Loucy (cell line): ENCODE results near the gene NPHP4.

Experiments
- H2AFZ ChIP-seq: fragments of 200-600 bp; sonication (generic); 2 replicates; pipeline ENCODE4 v1.6.0; 2016; ENCODE audit warnings: antibody characterized with exemption, mild to moderate bottlenecking, low read length, moderate library complexity
- H3F3A ChIP-seq: fragments of 200-600 bp; 2 replicates; pipeline ENCODE4 v1.6.0; 2016; ENCODE audit warnings: antibody characterized with exemption, low read depth, mild to moderate bottlenecking
- H3K27me3 ChIP-seq: fragments of 200-600 bp; sonication (generic); 2 replicates; pipeline ENCODE4 v1.6.1; 2014; ENCODE audit warnings: low read length, mild to moderate bottlenecking; ENCODE audit not compliant: insufficient read depth, poor library complexity, severe bottlenecking
- H3K36me3 ChIP-seq: fragments of 200-600 bp; sonication (generic); 2 replicates; pipeline ENCODE4 v1.6.1; 2016; ENCODE audit warnings: low read length; ENCODE audit not compliant: insufficient read depth
- H3K4me1 ChIP-seq: fragments of 200-600 bp; sonication (generic); 2 replicates; pipeline ENCODE4 v1.5.1; 2014; ENCODE audit warnings: low read length, mild to moderate bottlenecking; ENCODE audit not compliant: insufficient read depth, poor library complexity, severe bottlenecking
- H3K4me2 ChIP-seq: fragments of 200-600 bp; sonication (generic); 2 replicates; pipeline ENCODE4 v1.6.0; 2014; ENCODE audit warnings: antibody characterized with exemption, low read length, low read depth, mild to moderate bottlenecking; ENCODE audit not compliant: poor library complexity, severe bottlenecking
- H3K4me3 ChIP-seq: fragments of 200-600 bp; sonication (generic); 2 replicates; pipeline ENCODE4 v1.5.1; 2014; ENCODE audit warnings: low read length, mild to moderate bottlenecking, mixed read lengths; ENCODE audit not compliant: poor library complexity, severe bottlenecking
- H3K79me2 ChIP-seq: fragments of 200-600 bp; sonication (generic); 2 replicates; pipeline ENCODE4 v1.6.1; 2014; ENCODE audit warnings: low read length; ENCODE audit not compliant: insufficient read depth
- H3K9ac ChIP-seq: fragments of 200-600 bp; sonication (generic); 2 replicates; pipeline ENCODE4 v1.6.0; 2014; ENCODE audit warnings: mild to moderate bottlenecking, low read depth, low read length, moderate library complexity; ENCODE audit not compliant: poor library complexity, severe bottlenecking
- H3K9me2 ChIP-seq: fragments of 200-600 bp; sonication (generic); replicated peaks from 2 replicates; pipeline ENCODE4 v1.6.1; 2016; ENCODE audit warnings: low read depth, low read length, mixed read lengths
- H3K9me3 ChIP-seq: fragments of 200-600 bp; sonication (generic); 2 replicates; pipeline ENCODE4 v1.6.1; 2014; ENCODE audit warnings: mild to moderate bottlenecking, antibody characterized with exemption, low read length, low read depth; ENCODE audit not compliant: insufficient read depth
- H4K20me1 ChIP-seq: fragments of 200-600 bp; sonication (generic); 2 replicates; pipeline ENCODE4 v1.6.0; 2014; ENCODE audit warnings: antibody characterized with exemption, low read length, mild to moderate bottlenecking; ENCODE audit not compliant: insufficient read depth, poor library complexity, severe bottlenecking
- EZH2phosphoT487 ChIP-seq: fragments of 200-600 bp; IDR thresholded peaks from 2 replicates; pipeline ENCODE4 v1.6.1; 2018; ENCODE audit warnings: antibody characterized with exemption, mild to moderate bottlenecking, moderate library complexity, borderline replicate concordance
- TF ChIP-seq, protein P1 (sequence below): fragments of 200-600 bp; sonication (generic); conservative IDR thresholded peaks from 2 replicates; pipeline ENCODE4 v1.5.1; 2014; ENCODE audit warnings: mild to moderate bottlenecking, antibody characterized with exemption, low read length

Gene NPHP4

DNA sequence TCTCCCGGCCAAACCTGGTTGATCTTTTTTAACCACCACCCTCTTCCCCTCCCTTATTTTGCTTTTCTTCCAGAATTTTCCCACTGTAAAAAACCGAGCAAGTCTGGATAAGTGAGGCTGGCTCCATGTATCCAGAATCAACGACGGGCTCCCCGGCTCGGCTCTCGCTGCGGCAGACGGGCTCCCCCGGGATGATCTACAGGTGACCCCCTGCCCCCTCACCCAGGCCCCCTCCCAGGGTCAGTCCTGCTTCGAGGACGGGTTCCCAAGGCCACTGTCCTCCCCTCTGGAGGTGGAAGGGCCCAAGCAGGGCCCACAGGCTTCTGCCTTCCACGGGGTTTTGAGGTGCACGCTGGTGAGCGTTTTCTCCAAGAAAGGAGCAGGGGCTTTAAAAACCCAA, 48.2 kb upstream of the NPHP4 start:
- peaks cover 89% of the 10 kb centered on the region for H4K20me1 ChIP-seq
- H3K9me2 ChIP-seq: no peaks in the 10 kb centered on the region
- no peak overlapping the region for H3K4me3 ChIP-seq
- peaks cover 75% of the 10 kb centered on the region for H3K4me1 ChIP-seq
- peaks cover 74% of the 10 kb centered on the region; the same call in 1 of the 2 replicates for H3K36me3 ChIP-seq
- peaks cover 87% of the 10 kb centered on the region for H3K79me2 ChIP-seq
- H3F3A ChIP-seq: peaks cover 17% of the 10 kb centered on the region
- H2AFZ ChIP-seq: no peak overlapping the region
- no peaks in the 10 kb centered on the region for H3K9me3 ChIP-seq
- no peak overlapping the region for H3K9ac ChIP-seq
- H3K27me3 ChIP-seq: no peaks in the 10 kb centered on the region
- TF ChIP-seq, protein P1, sequence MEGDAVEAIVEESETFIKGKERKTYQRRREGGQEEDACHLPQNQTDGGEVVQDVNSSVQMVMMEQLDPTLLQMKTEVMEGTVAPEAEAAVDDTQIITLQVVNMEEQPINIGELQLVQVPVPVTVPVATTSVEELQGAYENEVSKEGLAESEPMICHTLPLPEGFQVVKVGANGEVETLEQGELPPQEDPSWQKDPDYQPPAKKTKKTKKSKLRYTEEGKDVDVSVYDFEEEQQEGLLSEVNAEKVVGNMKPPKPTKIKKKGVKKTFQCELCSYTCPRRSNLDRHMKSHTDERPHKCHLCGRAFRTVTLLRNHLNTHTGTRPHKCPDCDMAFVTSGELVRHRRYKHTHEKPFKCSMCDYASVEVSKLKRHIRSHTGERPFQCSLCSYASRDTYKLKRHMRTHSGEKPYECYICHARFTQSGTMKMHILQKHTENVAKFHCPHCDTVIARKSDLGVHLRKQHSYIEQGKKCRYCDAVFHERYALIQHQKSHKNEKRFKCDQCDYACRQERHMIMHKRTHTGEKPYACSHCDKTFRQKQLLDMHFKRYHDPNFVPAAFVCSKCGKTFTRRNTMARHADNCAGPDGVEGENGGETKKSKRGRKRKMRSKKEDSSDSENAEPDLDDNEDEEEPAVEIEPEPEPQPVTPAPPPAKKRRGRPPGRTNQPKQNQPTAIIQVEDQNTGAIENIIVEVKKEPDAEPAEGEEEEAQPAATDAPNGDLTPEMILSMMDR: no peak
- TF ChIP-seq EZH2phosphoT487: no peak
- no peak overlapping the region for H3K4me2 ChIP-seq

- TF ChIP-seq, protein P1: no peak
- no peak for TF ChIP-seq EZH2phosphoT487
- Histone ChIP-seq H3K9me3 (no peaks in the 10 kb centered on the region), H3K79me2 (peaks cover 93% of the 10 kb centered on the region), H3K9ac (peak overlapping the region; percentile 6), H3K9me2 (no peaks in the 10 kb centered on the region), H3K27me3 (no peaks in the 10 kb centered on the region), H3K4me2 (peak overlapping the region; percentile 78), H3F3A (peaks cover 17% of the 10 kb centered on the region), H3K36me3 (peaks cover 67% of the 10 kb centered on the region; the same call in 1 of the 2 replicates), H3K4me1 (peaks cover 79% of the 10 kb centered on the region), H3K4me3 (no peak overlapping the region), H4K20me1 (peaks cover 93% of the 10 kb centered on the region), H2AFZ (no peak overlapping the region)
Measured at GRCh38 chr1:6039031-6039430, 46.8 kb upstream of the NPHP4 start.

GRCh38 chr1:6038603-6039002, 46.4 kb upstream of the NPHP4 start:
- Histone ChIP-seq H3K4me1 (peaks cover 79% of the 10 kb centered on the region), H3K27me3 (no peaks in the 10 kb centered on the region), H3F3A (peaks cover 17% of the 10 kb centered on the region), H3K4me3 (no peak overlapping the region), H3K9me3 (no peaks in the 10 kb centered on the region), H4K20me1 (peaks cover 93% of the 10 kb centered on the region), H3K4me2 (peak overlapping the region; percentile 78), H3K9ac (peak overlapping the region; percentile 6), H2AFZ (no peak overlapping the region), H3K9me2 (no peaks in the 10 kb centered on the region), H3K79me2 (peaks cover 93% of the 10 kb centered on the region), H3K36me3 (peaks cover 63% of the 10 kb centered on the region; the same call in 1 of the 2 replicates)
- TF ChIP-seq, protein P1: no peak
- TF ChIP-seq EZH2phosphoT487: no peak
